Endothelial cell of umbilical vein (primary cell): ENCODE results near the gene CRYBG3. TPM values are rescaled to one million over a fixed set of nuclear protein-coding genes. Genes with fewer than 3 reads are reported as not detected.

ENCODE experiments used
- BruUV-seq: library from RNA; stranded (reverse); fragments of 400-500 nt; replicated peaks from 2 replicates; lab custom pipeline; 2021; lab: Mats Ljungman, UMichigan
- CTCF ChIA-PET: fragments of 300-600, 350-600 bp; sonication (Branson Sonifier 250); formaldehyde crosslinking; loops from one replicate; lab custom pipeline; 2021; ENCODE audit warnings: antibody characterized with exemption, inconsistent platforms; lab: Charles Lee
- POLR2A ChIA-PET: fragments of 300-600, 350-600 bp; sonication (Branson Sonifier 250); formaldehyde crosslinking; loops from one replicate; lab custom pipeline; 2021; ENCODE audit warnings: antibody characterized with exemption, inconsistent platforms; lab: Charles Lee
- DNase-seq: peaks from one replicate; pipeline ENCODE4 v3.0.0-alpha.2; 2011; ENCODE audit warnings: low read depth, low spot score
- FAIRE-seq: peaks from 2 replicates; lab custom pipeline; 2011; peaks lifted over from hg19 to GRCh38; lab: Jason Lieb, UNC
- H2AFZ ChIP-seq: 2 replicates; pipeline ENCODE4 v1.6.0; 2012; ENCODE audit warnings: low read depth, low read length, control low read depth, inconsistent platforms
- H3K27ac ChIP-seq: 2 replicates; pipeline ENCODE4 v1.5.1; 2011; ENCODE audit warnings: low read depth, mild to moderate bottlenecking, control low read depth, low read length, moderate library complexity; ENCODE audit not compliant: insufficient read depth
- H3K27me3 ChIP-seq, 2 experiments: 2 replicates each; pipeline versions ENCODE4 v1.6.0 to v1.6.1; 2011; ENCODE audit warnings: low read length in 2 of 2, mixed read lengths in 1 of 2; ENCODE audit not compliant: control insufficient read depth in 2 of 2, insufficient read depth in 2 of 2
- H3K36me3 ChIP-seq, 2 experiments: 2 replicates in 1 of 2; 3 replicates in 1 of 2; pipeline ENCODE4 v1.5.1; 2011; ENCODE audit warnings: low read length in 2 of 2, mild to moderate bottlenecking in 1 of 2, moderate library complexity in 1 of 2; ENCODE audit not compliant: control insufficient read depth in 2 of 2, insufficient read depth in 2 of 2; ENCODE audit errors: extremely low read depth in 1 of 2
- H3K4me1 ChIP-seq: 3 replicates; pipeline ENCODE4 v1.5.1; 2011; ENCODE audit warnings: mild to moderate bottlenecking, low read length; ENCODE audit not compliant: control insufficient read depth, insufficient read depth; ENCODE audit errors: extremely low read depth
- H3K4me2 ChIP-seq: 2 replicates; pipeline ENCODE4 v1.6.1; 2011; ENCODE audit warnings: low read length, control low read depth, mixed read lengths; ENCODE audit not compliant: insufficient read depth
- H3K4me3 ChIP-seq, 3 experiments: fragments of 200-600 bp in 1 of 3; sonication (generic), shearing (Covaris generic) in 1 of 3; replicated peaks in 1 of 3; 2 replicates each; pipeline ENCODE4 v1.5.1; 2011 to 2016; ENCODE audit warnings: control low read depth in 3 of 3, low read length in 3 of 3, mild to moderate bottlenecking in 2 of 3, inconsistent platforms in 1 of 3, low read depth in 1 of 3, moderate library complexity in 1 of 3; ENCODE audit not compliant: insufficient read depth in 1 of 3
- H3K79me2 ChIP-seq: 2 replicates; pipeline ENCODE4 v1.6.0; 2012; ENCODE audit warnings: low read length, inconsistent platforms; ENCODE audit not compliant: control insufficient read depth, insufficient read depth
- H3K9ac ChIP-seq: replicated peaks from 2 replicates; pipeline ENCODE3; 2011; ENCODE audit warnings: low read length, control low read depth; ENCODE audit not compliant: insufficient read depth; ENCODE audit errors: extremely low read depth
- H3K9me1 ChIP-seq: replicated peaks from 3 replicates; pipeline ENCODE4 v1.6.0; 2011; ENCODE audit warnings: mild to moderate bottlenecking, low read length; ENCODE audit not compliant: control insufficient read depth, insufficient read depth; ENCODE audit errors: extremely low read depth
- H3K9me3 ChIP-seq: replicated peaks from 2 replicates; pipeline ENCODE4 v1.5.1; 2012; ENCODE audit warnings: low read length, inconsistent platforms; ENCODE audit not compliant: control insufficient read depth, insufficient read depth
- H4K20me1 ChIP-seq: replicated peaks from 2 replicates; pipeline ENCODE3; 2011; ENCODE audit warnings: mild to moderate bottlenecking, low read length; ENCODE audit not compliant: control insufficient read depth, insufficient read depth; ENCODE audit errors: extremely low read depth
- CTCF ChIP-seq, 2 donors: IDR thresholded peaks; 1 replicate in 1 of 2; 2 replicates in 1 of 2; pipeline ENCODE4 v1.5.1; 2011; ENCODE audit warnings: low read length in 2 of 2, mild to moderate bottlenecking in 2 of 2, moderate library complexity in 2 of 2, control low read depth in 1 of 2, inconsistent platforms in 1 of 2, low read depth in 1 of 2; ENCODE audit not compliant: insufficient read depth in 1 of 2; ENCODE audit errors: extremely low read depth in 1 of 2
- GATA2 ChIP-seq: IDR thresholded peaks from 2 replicates; pipeline ENCODE4 v1.7.0; 2011; ENCODE audit warnings: low read depth, mild to moderate bottlenecking, moderate library complexity, mixed read lengths, low read length; ENCODE audit not compliant: insufficient read length, insufficient read depth
- POLR2A ChIP-seq: IDR thresholded peaks from 2 replicates; pipeline ENCODE4 v1.6.1; 2012; ENCODE audit warnings: low read depth, mild to moderate bottlenecking, control low read depth, low read length
- POLR2AphosphoS5 ChIP-seq: IDR thresholded peaks from 2 replicates; pipeline ENCODE4 v1.6.1; 2012; ENCODE audit warnings: low read depth, mild to moderate bottlenecking, control low read depth, low read length, moderate library complexity; ENCODE audit not compliant: insufficient read depth
- dilution Hi-C: fragments of 300-500 bp; cut with MboI; formaldehyde crosslinking; loops from one replicate; pipeline ENCODE4 v1.15.0; 2019; ENCODE audit warnings: low sequenced_read_pairs; ENCODE audit not compliant: extremely low pct_ligation_motif_present
- intact Hi-C: fragments of 100-400 bp; cut with micrococcal nuclease; formaldehyde crosslinking; loops from one replicate; pipeline ENCODE4 v1.10.0; 2022
- polyA plus RNA-seq, 4 experiments: library from polyadenylated mRNA; depleted of rRNA in 3 of 4; stranded (reverse) in 3 of 4; unstranded in 1 of 4; fragments of >200 nt; gene quantifications; 2 replicates each; pipeline versions ENCODE4 v1.2.1 to v1.2.3, GENCODE V29; 2011 to 2012; ENCODE audit warnings: missing spikeins in 1 of 4
- total RNA-seq: library from RNA; stranded (reverse); gene quantifications from 2 replicates; pipeline ENCODE4 v1.2.3, GENCODE V29; 2021
- TF ChIP-seq, protein P1 (sequence below): IDR thresholded peaks from 2 replicates; pipeline ENCODE4 v1.6.1; 2011; ENCODE audit not compliant: insufficient read depth, insufficient read length

Gene CRYBG3
- total and polyA plus RNA-seq, 2 donors (not counting 3 experiments of a cell fraction or from before 2014, with no cell fraction given) = 2.8 to 15.0 TPM

DNA sequence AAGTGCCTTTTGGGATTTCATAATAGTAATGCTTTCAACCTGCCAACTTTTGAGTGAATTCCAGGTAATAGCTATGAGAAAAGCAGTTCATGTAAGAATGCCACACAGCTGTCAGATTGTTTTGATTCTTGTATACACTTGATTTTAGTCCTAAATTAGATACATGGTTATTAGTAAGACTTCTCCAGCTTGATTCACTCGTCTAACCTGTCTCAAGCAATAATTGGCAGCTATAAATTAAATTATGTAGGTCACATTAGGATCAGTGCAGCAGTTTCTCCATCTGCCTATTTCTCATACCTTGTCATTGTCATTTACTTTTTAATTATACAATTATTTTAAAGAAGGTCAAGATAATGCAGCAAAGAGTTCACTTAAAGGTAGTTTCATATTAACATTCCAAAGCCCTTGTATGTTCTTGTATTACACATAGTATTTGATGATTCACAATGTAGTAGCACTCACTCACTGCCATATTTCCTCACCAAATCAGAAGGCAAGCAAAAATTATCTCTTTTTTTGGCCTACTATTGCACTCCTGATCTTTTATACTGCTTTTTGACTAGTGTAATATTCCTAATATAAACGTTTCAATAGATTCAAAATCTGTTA lies 10.9 kb upstream of the CRYBG3 start:
- no peaks in the 10 kb centered on the region for H3K27me3 ChIP-seq
- H3K79me2 ChIP-seq = no peaks in the 10 kb centered on the region
- ChIA-PET POLR2A (no interaction called here), CTCF (interaction anchor here (0.7 to 1.6 kb wide), 4 partner anchors 9 to 212 kb away, joined by 3 to 9 read pairs (median 4); partner anchors contain the start of gene CRYBG3)
- H3K9me1 ChIP-seq = no peaks in the 10 kb centered on the region
- no peak overlapping the region for H2AFZ ChIP-seq
- no peak for DNase-seq
- no peak overlapping the region for H3K9ac ChIP-seq
- TF ChIP-seq, protein P1, sequence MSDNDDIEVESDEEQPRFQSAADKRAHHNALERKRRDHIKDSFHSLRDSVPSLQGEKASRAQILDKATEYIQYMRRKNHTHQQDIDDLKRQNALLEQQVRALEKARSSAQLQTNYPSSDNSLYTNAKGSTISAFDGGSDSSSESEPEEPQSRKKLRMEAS = no peak
- TF ChIP-seq CTCF (IDR thresholded peaks at IDR 0.05; ENCODE audit: extremely low read depth in 1 of 2, insufficient read depth in 1 of 2, low read depth in 1 of 2, low read length in 2 of 2) = no peak
- no peak for TF ChIP-seq POLR2A
- TF ChIP-seq GATA2 = no peak
- TF ChIP-seq POLR2AphosphoS5 = no peak
- no TSS peak for BruUV-seq
- no peaks in the 10 kb centered on the region for H3K9me3 ChIP-seq
- H3K27ac ChIP-seq = no peak overlapping the region
- H3K4me2 ChIP-seq = no peak overlapping the region
- H4K20me1 ChIP-seq = no peaks in the 10 kb centered on the region
- dilution Hi-C loops (no loop called here), intact Hi-C loops (no loop called here)
- H3K36me3 ChIP-seq = no peaks in the 10 kb centered on the region
- no peaks in the 10 kb centered on the region for H3K4me1 ChIP-seq
- no peak for FAIRE-seq
- H3K4me3 ChIP-seq = no peak overlapping the region
